H1 (cell line): Measurements from ENCODE around the gene ACBD6.

ENCODE experiments used
- BACH1 ChIP-seq: IDR thresholded peaks from 2 replicates; pipeline ENCODE4 v1.6.1; 2012; ENCODE audit warnings: low read length, improper control_type of control experiment
- EP300 ChIP-seq, 2 experiments: IDR thresholded peaks; 1 replicate in 1 of 2; 2 replicates in 1 of 2; pipeline ENCODE4 v1.6.1; 2011 to 2012; ENCODE audit warnings: low read depth in 2 of 2, low read length in 2 of 2, mild to moderate bottlenecking in 2 of 2, borderline replicate concordance in 1 of 2, inconsistent platforms in 1 of 2, moderate library complexity in 1 of 2
- EZH2 ChIP-seq: fragments of 200-600 bp; sonication (generic); IDR thresholded peaks from 2 replicates; pipeline ENCODE4 v1.7.1; 2012; ENCODE audit warnings: low read depth, mild to moderate bottlenecking, moderate library complexity, low read length, inconsistent platforms; ENCODE audit not compliant: severe bottlenecking
- JUND ChIP-seq: IDR thresholded peaks from 2 replicates; pipeline ENCODE4 v1.6.1; 2011; ENCODE audit warnings: mild to moderate bottlenecking, improper control_type of control experiment, low read length
- KDM1A ChIP-seq: fragments of 200-600, 300-600 bp; sonication (generic); IDR thresholded peaks from 2 replicates; pipeline ENCODE4 v1.7.1; 2016; ENCODE audit warnings: mild to moderate bottlenecking, low read length, borderline replicate concordance
- MAFK ChIP-seq: IDR thresholded peaks from 2 replicates; pipeline ENCODE4 v1.6.1; 2012; ENCODE audit warnings: low read depth, mild to moderate bottlenecking, improper control_type of control experiment, low read length
- RAD21 ChIP-seq, 2 experiments: IDR thresholded peaks in 1 of 2; conservative IDR thresholded peaks in 1 of 2; 2 replicates each; pipeline ENCODE4 v1.6.1; 2011; ENCODE audit warnings: low read depth in 2 of 2, low read length in 2 of 2, improper control_type of control experiment in 1 of 2, inconsistent platforms in 1 of 2, mild to moderate bottlenecking in 1 of 2, moderate library complexity in 1 of 2
- SIX5 ChIP-seq: IDR thresholded peaks from 2 replicates; pipeline ENCODE4 v1.6.1; 2011; ENCODE audit warnings: mild to moderate bottlenecking, low read depth, low read length
- TAF1 ChIP-seq: IDR thresholded peaks from 2 replicates; pipeline ENCODE4 v1.6.1; 2011; ENCODE audit warnings: mild to moderate bottlenecking, low read depth, low read length
- TCF12 ChIP-seq: IDR thresholded peaks from 2 replicates; pipeline ENCODE4 v1.6.1; 2011; ENCODE audit warnings: low read depth, mild to moderate bottlenecking, low read length
- TF ChIP-seq, protein P1 (sequence below), 3 experiments: IDR thresholded peaks; 1 replicate in 2 of 3; 2 replicates in 1 of 3; pipeline versions ENCODE4 v1.5.1 to v1.6.1; 2011; ENCODE audit warnings: low read length in 3 of 3, mild to moderate bottlenecking in 3 of 3, inconsistent platforms in 2 of 3, low read depth in 1 of 3, moderate library complexity in 1 of 3; ENCODE audit not compliant: insufficient read depth in 1 of 3; ENCODE audit errors: control extremely low read depth in 1 of 3
- TF ChIP-seq, protein P2 (sequence below): IDR thresholded peaks from 2 replicates; pipeline ENCODE4 v1.6.1; 2012; ENCODE audit warnings: low read length, inconsistent platforms
- TF ChIP-seq, protein P3 (sequence below): IDR thresholded peaks from 2 replicates; pipeline ENCODE4 v1.6.1; 2011; ENCODE audit warnings: low read depth, mild to moderate bottlenecking, low read length; ENCODE audit not compliant: insufficient read depth

DNA sequence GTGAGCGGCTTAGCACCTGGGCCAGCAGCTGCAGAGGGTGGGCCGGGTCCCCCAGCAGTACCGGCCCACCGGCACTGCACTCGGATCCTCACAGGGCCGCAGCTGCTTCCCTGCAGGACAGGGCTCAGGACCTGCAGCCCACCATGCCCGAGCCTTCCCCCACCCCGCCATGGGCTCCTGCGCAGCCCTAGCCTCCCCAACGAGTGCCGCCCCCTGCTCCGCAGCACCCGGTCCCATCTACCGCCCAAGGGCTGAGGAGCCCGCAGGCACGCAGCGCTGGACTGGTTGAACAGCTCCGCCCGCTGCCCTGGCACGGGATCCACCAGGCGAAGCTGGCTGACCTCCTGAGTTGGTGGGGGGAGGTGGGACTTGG is 6.3 kb upstream of the ACBD6 start:
- no peak for TF ChIP-seq EZH2
- no peak for TF ChIP-seq TCF12
- TF ChIP-seq BACH1, result no peak
- TF ChIP-seq, protein P1, sequence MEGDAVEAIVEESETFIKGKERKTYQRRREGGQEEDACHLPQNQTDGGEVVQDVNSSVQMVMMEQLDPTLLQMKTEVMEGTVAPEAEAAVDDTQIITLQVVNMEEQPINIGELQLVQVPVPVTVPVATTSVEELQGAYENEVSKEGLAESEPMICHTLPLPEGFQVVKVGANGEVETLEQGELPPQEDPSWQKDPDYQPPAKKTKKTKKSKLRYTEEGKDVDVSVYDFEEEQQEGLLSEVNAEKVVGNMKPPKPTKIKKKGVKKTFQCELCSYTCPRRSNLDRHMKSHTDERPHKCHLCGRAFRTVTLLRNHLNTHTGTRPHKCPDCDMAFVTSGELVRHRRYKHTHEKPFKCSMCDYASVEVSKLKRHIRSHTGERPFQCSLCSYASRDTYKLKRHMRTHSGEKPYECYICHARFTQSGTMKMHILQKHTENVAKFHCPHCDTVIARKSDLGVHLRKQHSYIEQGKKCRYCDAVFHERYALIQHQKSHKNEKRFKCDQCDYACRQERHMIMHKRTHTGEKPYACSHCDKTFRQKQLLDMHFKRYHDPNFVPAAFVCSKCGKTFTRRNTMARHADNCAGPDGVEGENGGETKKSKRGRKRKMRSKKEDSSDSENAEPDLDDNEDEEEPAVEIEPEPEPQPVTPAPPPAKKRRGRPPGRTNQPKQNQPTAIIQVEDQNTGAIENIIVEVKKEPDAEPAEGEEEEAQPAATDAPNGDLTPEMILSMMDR (IDR thresholded peaks at IDR 0.05; ENCODE audit: control extremely low read depth in 1 of 3, insufficient read depth in 1 of 3, low read depth in 1 of 3, low read length in 3 of 3), result no peak
- no peak for TF ChIP-seq MAFK
- TF ChIP-seq RAD21 (IDR thresholded peaks at IDR 0.05 in 1 of 2, conservative IDR thresholded peaks at IDR 0.05 in 1 of 2; ENCODE audit: low read depth in 2 of 2, low read length in 2 of 2), result no peak
- no peak for TF ChIP-seq JUND
- no peak for TF ChIP-seq KDM1A
- TF ChIP-seq, protein P2, sequence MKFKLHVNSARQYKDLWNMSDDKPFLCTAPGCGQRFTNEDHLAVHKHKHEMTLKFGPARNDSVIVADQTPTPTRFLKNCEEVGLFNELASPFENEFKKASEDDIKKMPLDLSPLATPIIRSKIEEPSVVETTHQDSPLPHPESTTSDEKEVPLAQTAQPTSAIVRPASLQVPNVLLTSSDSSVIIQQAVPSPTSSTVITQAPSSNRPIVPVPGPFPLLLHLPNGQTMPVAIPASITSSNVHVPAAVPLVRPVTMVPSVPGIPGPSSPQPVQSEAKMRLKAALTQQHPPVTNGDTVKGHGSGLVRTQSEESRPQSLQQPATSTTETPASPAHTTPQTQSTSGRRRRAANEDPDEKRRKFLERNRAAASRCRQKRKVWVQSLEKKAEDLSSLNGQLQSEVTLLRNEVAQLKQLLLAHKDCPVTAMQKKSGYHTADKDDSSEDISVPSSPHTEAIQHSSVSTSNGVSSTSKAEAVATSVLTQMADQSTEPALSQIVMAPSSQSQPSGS, result no peak
- no peak for TF ChIP-seq SIX5
- TF ChIP-seq TAF1, result no peak
- TF ChIP-seq, protein P3, sequence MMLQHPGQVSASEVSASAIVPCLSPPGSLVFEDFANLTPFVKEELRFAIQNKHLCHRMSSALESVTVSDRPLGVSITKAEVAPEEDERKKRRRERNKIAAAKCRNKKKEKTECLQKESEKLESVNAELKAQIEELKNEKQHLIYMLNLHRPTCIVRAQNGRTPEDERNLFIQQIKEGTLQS, result no peak
- TF ChIP-seq EP300 (IDR thresholded peaks at IDR 0.05; ENCODE audit: borderline replicate concordance in 1 of 2, low read depth in 2 of 2, low read length in 2 of 2), result no peak
